Endothelial cell of umbilical vein (primary cell): ENCODE measurements around the gene UBXN2A. TPM values are rescaled to one million over a fixed set of nuclear protein-coding genes. Genes with fewer than 3 reads are reported as not detected.

ENCODE experiments used
- BruUV-seq: library from RNA; stranded (reverse); fragments of 400-500 nt; replicated peaks from 2 replicates; lab custom pipeline; 2021; lab: Mats Ljungman, UMichigan
- CTCF ChIA-PET: fragments of 300-600, 350-600 bp; sonication (Branson Sonifier 250); formaldehyde crosslinking; loops from one replicate; lab custom pipeline; 2021; ENCODE audit warnings: antibody characterized with exemption, inconsistent platforms; lab: Charles Lee
- POLR2A ChIA-PET: fragments of 300-600, 350-600 bp; sonication (Branson Sonifier 250); formaldehyde crosslinking; loops from one replicate; lab custom pipeline; 2021; ENCODE audit warnings: antibody characterized with exemption, inconsistent platforms; lab: Charles Lee
- DNase-seq: peaks from one replicate; pipeline ENCODE4 v3.0.0-alpha.2; 2011; ENCODE audit warnings: low read depth, low spot score
- FAIRE-seq: peaks from 2 replicates; lab custom pipeline; 2011; peaks lifted over from hg19 to GRCh38; lab: Jason Lieb, UNC
- H2AFZ ChIP-seq: 2 replicates; pipeline ENCODE4 v1.6.0; 2012; ENCODE audit warnings: low read depth, low read length, control low read depth, inconsistent platforms
- H3K27ac ChIP-seq: 2 replicates; pipeline ENCODE4 v1.5.1; 2011; ENCODE audit warnings: low read depth, mild to moderate bottlenecking, control low read depth, low read length, moderate library complexity; ENCODE audit not compliant: insufficient read depth
- H3K27me3 ChIP-seq, 2 experiments: 2 replicates each; pipeline versions ENCODE4 v1.6.0 to v1.6.1; 2011; ENCODE audit warnings: low read length in 2 of 2, mixed read lengths in 1 of 2; ENCODE audit not compliant: control insufficient read depth in 2 of 2, insufficient read depth in 2 of 2
- H3K36me3 ChIP-seq, 2 experiments: 2 replicates in 1 of 2; 3 replicates in 1 of 2; pipeline ENCODE4 v1.5.1; 2011; ENCODE audit warnings: low read length in 2 of 2, mild to moderate bottlenecking in 1 of 2, moderate library complexity in 1 of 2; ENCODE audit not compliant: control insufficient read depth in 2 of 2, insufficient read depth in 2 of 2; ENCODE audit errors: extremely low read depth in 1 of 2
- H3K4me1 ChIP-seq: 3 replicates; pipeline ENCODE4 v1.5.1; 2011; ENCODE audit warnings: mild to moderate bottlenecking, low read length; ENCODE audit not compliant: control insufficient read depth, insufficient read depth; ENCODE audit errors: extremely low read depth
- H3K4me2 ChIP-seq: 2 replicates; pipeline ENCODE4 v1.6.1; 2011; ENCODE audit warnings: low read length, control low read depth, mixed read lengths; ENCODE audit not compliant: insufficient read depth
- H3K4me3 ChIP-seq, 3 experiments: fragments of 200-600 bp in 1 of 3; sonication (generic), shearing (Covaris generic) in 1 of 3; replicated peaks in 1 of 3; 2 replicates each; pipeline ENCODE4 v1.5.1; 2011 to 2016; ENCODE audit warnings: control low read depth in 3 of 3, low read length in 3 of 3, mild to moderate bottlenecking in 2 of 3, inconsistent platforms in 1 of 3, low read depth in 1 of 3, moderate library complexity in 1 of 3; ENCODE audit not compliant: insufficient read depth in 1 of 3
- H3K79me2 ChIP-seq: 2 replicates; pipeline ENCODE4 v1.6.0; 2012; ENCODE audit warnings: low read length, inconsistent platforms; ENCODE audit not compliant: control insufficient read depth, insufficient read depth
- H3K9ac ChIP-seq: replicated peaks from 2 replicates; pipeline ENCODE3; 2011; ENCODE audit warnings: low read length, control low read depth; ENCODE audit not compliant: insufficient read depth; ENCODE audit errors: extremely low read depth
- H3K9me1 ChIP-seq: replicated peaks from 3 replicates; pipeline ENCODE4 v1.6.0; 2011; ENCODE audit warnings: mild to moderate bottlenecking, low read length; ENCODE audit not compliant: control insufficient read depth, insufficient read depth; ENCODE audit errors: extremely low read depth
- H3K9me3 ChIP-seq: replicated peaks from 2 replicates; pipeline ENCODE4 v1.5.1; 2012; ENCODE audit warnings: low read length, inconsistent platforms; ENCODE audit not compliant: control insufficient read depth, insufficient read depth
- H4K20me1 ChIP-seq: replicated peaks from 2 replicates; pipeline ENCODE3; 2011; ENCODE audit warnings: mild to moderate bottlenecking, low read length; ENCODE audit not compliant: control insufficient read depth, insufficient read depth; ENCODE audit errors: extremely low read depth
- EZH2 ChIP-seq: IDR thresholded peaks from 2 replicates; pipeline ENCODE4 v1.6.1; 2012; ENCODE audit warnings: borderline replicate concordance, low read depth, mild to moderate bottlenecking, moderate library complexity, low read length, inconsistent platforms; ENCODE audit not compliant: severe bottlenecking
- FOS ChIP-seq: IDR thresholded peaks from 2 replicates; pipeline ENCODE4 v1.6.1; 2011; ENCODE audit warnings: mild to moderate bottlenecking, low read length, moderate library complexity, borderline replicate concordance; ENCODE audit not compliant: insufficient read depth
- GATA2 ChIP-seq: IDR thresholded peaks from 2 replicates; pipeline ENCODE4 v1.7.0; 2011; ENCODE audit warnings: low read depth, mild to moderate bottlenecking, moderate library complexity, mixed read lengths, low read length; ENCODE audit not compliant: insufficient read length, insufficient read depth
- JUN ChIP-seq: IDR thresholded peaks from 2 replicates; pipeline ENCODE4 v1.6.1; 2011; ENCODE audit warnings: borderline replicate concordance, low read depth; ENCODE audit not compliant: insufficient read length, insufficient read depth
- MYC ChIP-seq: IDR thresholded peaks from one replicate; pipeline ENCODE4 v1.6.1; 2011; ENCODE audit warnings: mild to moderate bottlenecking, low read depth, low read length
- POLR2A ChIP-seq: IDR thresholded peaks from 2 replicates; pipeline ENCODE4 v1.6.1; 2012; ENCODE audit warnings: low read depth, mild to moderate bottlenecking, control low read depth, low read length
- POLR2AphosphoS5 ChIP-seq: IDR thresholded peaks from 2 replicates; pipeline ENCODE4 v1.6.1; 2012; ENCODE audit warnings: low read depth, mild to moderate bottlenecking, control low read depth, low read length, moderate library complexity; ENCODE audit not compliant: insufficient read depth
- dilution Hi-C: fragments of 300-500 bp; cut with MboI; formaldehyde crosslinking; loops from one replicate; pipeline ENCODE4 v1.15.0; 2019; ENCODE audit warnings: low sequenced_read_pairs; ENCODE audit not compliant: extremely low pct_ligation_motif_present
- intact Hi-C: fragments of 100-400 bp; cut with micrococcal nuclease; formaldehyde crosslinking; loops from one replicate; pipeline ENCODE4 v1.10.0; 2022
- polyA plus RNA-seq, 4 experiments: library from polyadenylated mRNA; depleted of rRNA in 3 of 4; stranded (reverse) in 3 of 4; unstranded in 1 of 4; fragments of >200 nt; gene quantifications; 2 replicates each; pipeline versions ENCODE4 v1.2.1 to v1.2.3, GENCODE V29; 2011 to 2012; ENCODE audit warnings: missing spikeins in 1 of 4
- total RNA-seq: library from RNA; stranded (reverse); gene quantifications from 2 replicates; pipeline ENCODE4 v1.2.3, GENCODE V29; 2021
- TF ChIP-seq, protein P1 (sequence below), 2 donors: IDR thresholded peaks; 1 replicate in 1 of 2; 2 replicates in 1 of 2; pipeline ENCODE4 v1.5.1; 2011; ENCODE audit warnings: low read length in 2 of 2, mild to moderate bottlenecking in 2 of 2, moderate library complexity in 2 of 2, control low read depth in 1 of 2, inconsistent platforms in 1 of 2, low read depth in 1 of 2; ENCODE audit not compliant: insufficient read depth in 1 of 2; ENCODE audit errors: extremely low read depth in 1 of 2
- TF ChIP-seq, protein P2 (sequence below): IDR thresholded peaks from 2 replicates; pipeline ENCODE4 v1.6.1; 2011; ENCODE audit not compliant: insufficient read depth, insufficient read length

The UBXN2A gene
- total and polyA plus RNA-seq, 2 donors (not counting 3 experiments of a cell fraction or from before 2014, with no cell fraction given), result 3.6 to 19.0 TPM

DNA sequence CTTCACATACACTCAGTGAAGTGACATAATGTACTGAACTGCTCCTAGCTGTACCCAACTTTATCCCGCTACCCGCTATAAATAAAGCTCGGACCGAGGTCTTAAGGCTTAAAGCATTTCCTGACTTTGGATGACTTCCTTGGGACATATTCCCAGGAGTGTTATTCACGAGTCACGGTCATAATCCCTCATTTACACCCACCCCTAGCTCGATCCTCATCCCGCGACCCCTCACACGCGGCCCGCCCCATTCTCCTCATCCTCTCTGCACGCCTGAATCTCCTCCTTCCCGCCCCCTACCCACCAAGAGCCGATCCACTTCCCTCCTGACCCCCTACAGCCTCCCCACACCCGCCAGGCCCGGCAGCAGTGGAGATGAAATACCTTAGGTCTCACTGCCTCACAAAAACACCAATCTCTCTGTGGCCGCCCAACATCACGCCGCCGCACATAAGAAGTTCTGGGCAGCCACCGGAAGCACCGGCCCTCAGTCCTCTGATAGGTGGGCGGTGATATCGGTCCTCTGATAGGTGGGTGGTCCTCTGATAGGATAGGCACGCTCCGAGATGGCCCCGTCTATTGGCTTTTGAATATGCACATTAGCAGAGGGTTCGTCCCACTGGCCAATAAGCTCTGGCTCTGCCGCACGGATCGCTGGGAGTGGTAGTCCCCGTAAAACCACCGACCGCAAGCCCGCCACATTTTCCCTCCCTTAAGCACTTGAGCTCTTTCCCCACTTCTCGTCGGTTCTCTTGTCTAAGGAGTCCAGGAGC is 106.9 kb downstream of the UBXN2A start, which contains the start of gene WDCP:
TSS of gene WDCP (minus strand) at position 462 of the 773 bp plus-strand sequence. CDS start 7,897 bp downstream, outside the sequence.
- Histone ChIP-seq H3K9me3 (no peaks in the 10 kb centered on the region), H3K36me3 (no peaks in the 10 kb centered on the region), H2AFZ (peak within 1 kb of the TSS; percentile 90), H3K9me1 (no peaks in the 10 kb centered on the region), H3K4me1 (peaks cover 23% of the 10 kb centered on the region), H3K4me2 (peak within 1 kb of the TSS; percentile 80), H3K27me3 (no peaks in the 10 kb centered on the region), H3K9ac (peak within 1 kb of the TSS; percentile 82), H3K27ac (peak within 1 kb of the TSS; percentile 36), H4K20me1 (no peaks in the 10 kb centered on the region), H3K79me2 (peaks cover 22% of the 10 kb centered on the region), H3K4me3 (peak within 1 kb of the TSS; percentile 89 to 95 (median 89))
- DNase-seq (peak; percentile 99), FAIRE-seq (peak; percentile 99)
- ChIA-PET POLR2A (interaction anchor here (0.6 to 1.6 kb wide), 6 partner anchors 11 to 222 kb away, joined by 3 to 15 read pairs (median 6); partner anchors contain the start of genes ATAD2B and SF3B6), CTCF (interaction anchor here (0.6 to 1.8 kb wide), 13 partner anchors 12 to 222 kb away, joined by 3 to 14 read pairs (median 3); partner anchors contain the start of genes ATAD2B, SF3B6 and TP53I3)
- no TSS peak for BruUV-seq
- dilution Hi-C loops, result no loop called here
- intact Hi-C loops, result loop anchor here (1.0 kb wide), 5 partner anchors 29 to 120 kb away; partner anchors contain the start of genes ATAD2B, SF3B6, TP53I3 and UBXN2A
- TF ChIP-seq FOS (no peak), GATA2 (no peak), MYC (no peak), POLR2A (peak; percentile 97), POLR2AphosphoS5 (peak; percentile 92), EZH2 (no peak), JUN (no peak)
- TF ChIP-seq, protein P1, sequence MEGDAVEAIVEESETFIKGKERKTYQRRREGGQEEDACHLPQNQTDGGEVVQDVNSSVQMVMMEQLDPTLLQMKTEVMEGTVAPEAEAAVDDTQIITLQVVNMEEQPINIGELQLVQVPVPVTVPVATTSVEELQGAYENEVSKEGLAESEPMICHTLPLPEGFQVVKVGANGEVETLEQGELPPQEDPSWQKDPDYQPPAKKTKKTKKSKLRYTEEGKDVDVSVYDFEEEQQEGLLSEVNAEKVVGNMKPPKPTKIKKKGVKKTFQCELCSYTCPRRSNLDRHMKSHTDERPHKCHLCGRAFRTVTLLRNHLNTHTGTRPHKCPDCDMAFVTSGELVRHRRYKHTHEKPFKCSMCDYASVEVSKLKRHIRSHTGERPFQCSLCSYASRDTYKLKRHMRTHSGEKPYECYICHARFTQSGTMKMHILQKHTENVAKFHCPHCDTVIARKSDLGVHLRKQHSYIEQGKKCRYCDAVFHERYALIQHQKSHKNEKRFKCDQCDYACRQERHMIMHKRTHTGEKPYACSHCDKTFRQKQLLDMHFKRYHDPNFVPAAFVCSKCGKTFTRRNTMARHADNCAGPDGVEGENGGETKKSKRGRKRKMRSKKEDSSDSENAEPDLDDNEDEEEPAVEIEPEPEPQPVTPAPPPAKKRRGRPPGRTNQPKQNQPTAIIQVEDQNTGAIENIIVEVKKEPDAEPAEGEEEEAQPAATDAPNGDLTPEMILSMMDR (IDR thresholded peaks at IDR 0.05; ENCODE audit: extremely low read depth in 1 of 2, insufficient read depth in 1 of 2, low read depth in 1 of 2, low read length in 2 of 2), result no peak
- TF ChIP-seq, protein P2, sequence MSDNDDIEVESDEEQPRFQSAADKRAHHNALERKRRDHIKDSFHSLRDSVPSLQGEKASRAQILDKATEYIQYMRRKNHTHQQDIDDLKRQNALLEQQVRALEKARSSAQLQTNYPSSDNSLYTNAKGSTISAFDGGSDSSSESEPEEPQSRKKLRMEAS, result peak; percentile 1
